HG03457 (cell line): ENCODE measurements around the gene CDH24.

ENCODE experiments used
- ATAC-seq: cut with Tn5 transposase; IDR thresholded peaks from one replicate; pipeline ENCODE4 v1.9.1; 2021; ENCODE audit warnings: moderate number of reproducible peaks; ENCODE audit not compliant: unreplicated experiment

CDH24 gene

DNA sequence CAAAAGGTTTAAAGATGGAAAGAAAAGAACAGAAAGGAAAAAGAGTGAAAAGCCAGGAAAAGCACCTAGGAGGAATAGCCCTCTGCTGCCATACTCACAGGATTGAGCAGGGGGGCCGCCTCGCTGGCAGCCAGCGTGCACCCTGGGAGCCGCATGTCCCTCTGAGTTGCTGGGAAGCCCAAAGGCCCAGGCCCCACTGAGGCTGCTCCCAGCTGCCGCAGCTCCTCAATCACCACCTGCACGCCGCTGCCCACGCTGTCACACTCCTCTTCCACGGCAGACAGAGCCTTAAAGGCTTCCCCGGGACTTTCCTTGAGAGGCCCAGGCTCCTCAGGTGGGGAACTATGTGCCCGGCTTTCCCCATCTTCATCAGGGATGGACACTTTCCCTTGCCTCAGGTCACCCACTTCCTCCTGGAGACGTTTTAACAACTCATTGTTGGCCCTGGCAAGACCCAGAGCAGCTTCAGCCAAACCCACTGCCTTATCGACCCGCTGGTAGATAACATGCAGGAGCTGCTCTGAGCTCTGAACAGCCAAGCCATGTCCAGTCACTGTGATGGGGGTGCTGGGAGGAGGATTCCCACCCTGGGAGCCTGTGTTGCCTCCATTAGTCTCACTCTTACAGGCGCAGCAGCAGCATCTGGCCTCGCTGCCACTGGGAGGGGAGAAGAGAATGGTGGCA, 58.8 kb downstream of the CDH24 start:
- no peak for ATAC-seq

DNA sequence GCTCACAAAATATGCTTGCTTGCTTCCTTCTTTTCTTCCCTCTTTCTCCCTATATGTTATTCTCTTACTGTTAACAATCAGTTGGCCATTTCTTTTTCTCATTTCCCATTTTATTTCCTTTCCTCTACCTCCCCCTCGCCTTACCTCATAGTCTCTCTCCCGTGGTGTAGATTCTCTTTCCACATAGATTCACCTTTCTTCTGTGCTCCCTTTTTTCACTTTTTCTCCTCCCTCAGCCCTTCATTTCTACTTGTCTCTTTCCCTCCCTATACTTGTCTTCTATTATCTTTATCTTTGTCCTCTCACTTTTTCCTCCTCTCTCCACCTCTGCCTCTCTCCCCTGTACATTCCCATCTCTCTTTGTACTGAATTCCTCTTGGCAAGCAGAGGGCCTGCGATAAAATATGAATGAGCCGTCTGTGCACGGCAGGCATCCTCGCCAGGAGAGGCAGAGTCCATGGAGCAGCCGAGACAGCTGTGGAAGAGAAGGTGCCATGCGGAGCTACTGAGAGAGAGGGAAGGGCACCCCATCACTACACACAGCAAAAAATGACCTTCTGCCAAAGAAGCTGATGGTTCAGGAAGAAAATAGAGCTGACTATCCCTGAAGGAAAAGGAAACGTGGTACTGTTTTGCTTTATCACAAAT, 59.5 kb downstream of the CDH24 start:
- ATAC-seq, result no peak
